Spinal cord (tissue), 10 donors: ENCODE data around the gene TSPAN18. TPM values are rescaled to one million over a fixed set of nuclear protein-coding genes. Genes with fewer than 3 reads are reported as not detected.

Source experiments
- DNase-seq, 6 donors: peaks; one replicate each; pipeline versions ENCODE4 v3.0.0 to v3.0.0-alpha.2; 2013 to 2015; ENCODE audit warnings: low spot score in 6 of 6, low read depth in 4 of 6
- H3K27ac ChIP-seq: one replicate; pipeline ENCODE4 v1.5.1; 2013; ENCODE audit warnings: low read depth, low read length, control low read depth
- H3K27me3 ChIP-seq: one replicate; pipeline ENCODE4 v1.6.1; 2013; ENCODE audit warnings: low read length; ENCODE audit not compliant: control insufficient read depth, insufficient read depth
- H3K36me3 ChIP-seq: one replicate; pipeline ENCODE4 v1.6.1; 2013; ENCODE audit warnings: low read length; ENCODE audit not compliant: control insufficient read depth, insufficient read depth
- H3K4me1 ChIP-seq: one replicate; pipeline ENCODE4 v1.6.1; 2013; ENCODE audit warnings: low read length; ENCODE audit not compliant: control insufficient read depth, insufficient read depth
- H3K4me3 ChIP-seq: one replicate; pipeline ENCODE4 v1.5.1; 2013; ENCODE audit warnings: low read depth, low read length, control low read depth
- H3K9me3 ChIP-seq: one replicate; pipeline ENCODE4 v1.6.1; 2013; ENCODE audit warnings: low read length; ENCODE audit not compliant: control insufficient read depth, insufficient read depth
- WGBS: methylation state at CpG from one replicate; pipeline ENCODE4 v1.1.5; 2013; ENCODE audit warnings: missing lambda C conversion rate; ENCODE audit not compliant: insufficient coverage; 5-methylcytosine and 5-hydroxymethylcytosine counted together
- polyA plus RNA-seq, 2 donors: library from polyadenylated mRNA; unstranded; fragments of 120-200 nt; gene quantifications; one replicate each; pipeline ENCODE4 v1.2.1, GENCODE V29; 2013; ENCODE audit not compliant: insufficient read length in 2 of 2
- total RNA-seq, 2 donors: library from RNA; depleted of rRNA in 1 of 2; stranded (reverse); fragments of 120-200 nt in 1 of 2; fragments of >200 nt in 1 of 2; gene quantifications; one replicate each; pipeline versions ENCODE4 v1.2.3 to v1.2.4, GENCODE V29; 2013 to 2014
- donor health status: healthy.

TSPAN18 gene
- total and polyA plus RNA-seq, 4 donors = 23.3 to 87.2 (median 60.9) TPM

- peaks cover 16% of the 10 kb centered on the region for H3K4me1 ChIP-seq
- H3K9me3 ChIP-seq = no peaks in the 10 kb centered on the region
- H3K4me3 ChIP-seq = no peak overlapping the region
- DNase-seq = no peak
- WGBS = 93% methylated on average over 3 of the region's 3 CpGs
- no peaks in the 10 kb centered on the region for H3K27me3 ChIP-seq
- H3K27ac ChIP-seq = no peak overlapping the region
- H3K36me3 ChIP-seq = no peaks in the 10 kb centered on the region
Measured at GRCh38 chr11:44709281-44709562, 17.5 kb upstream of the TSPAN18 start.

- peaks cover 16% of the 10 kb centered on the region for H3K4me1 ChIP-seq
- no peaks in the 10 kb centered on the region for H3K9me3 ChIP-seq
- peak in 1 of 6 donors; percentile 40 for DNase-seq
- no peak overlapping the region for H3K4me3 ChIP-seq
- H3K27me3 ChIP-seq = no peaks in the 10 kb centered on the region
- no peaks in the 10 kb centered on the region for H3K36me3 ChIP-seq
- 82% methylated on average over 3 of the region's 3 CpGs for WGBS
- H3K27ac ChIP-seq = no peak overlapping the region
Measured at GRCh38 chr11:44709966-44710365, 16.8 kb upstream of the TSPAN18 start.

GRCh38 chr11:44711113-44711786 is 15.5 kb upstream of the TSPAN18 start:
- H3K27ac ChIP-seq = no peak overlapping the region
- WGBS = 20% methylated on average over 6 of the region's 6 CpGs
- no peak overlapping the region for H3K4me3 ChIP-seq

DNA sequence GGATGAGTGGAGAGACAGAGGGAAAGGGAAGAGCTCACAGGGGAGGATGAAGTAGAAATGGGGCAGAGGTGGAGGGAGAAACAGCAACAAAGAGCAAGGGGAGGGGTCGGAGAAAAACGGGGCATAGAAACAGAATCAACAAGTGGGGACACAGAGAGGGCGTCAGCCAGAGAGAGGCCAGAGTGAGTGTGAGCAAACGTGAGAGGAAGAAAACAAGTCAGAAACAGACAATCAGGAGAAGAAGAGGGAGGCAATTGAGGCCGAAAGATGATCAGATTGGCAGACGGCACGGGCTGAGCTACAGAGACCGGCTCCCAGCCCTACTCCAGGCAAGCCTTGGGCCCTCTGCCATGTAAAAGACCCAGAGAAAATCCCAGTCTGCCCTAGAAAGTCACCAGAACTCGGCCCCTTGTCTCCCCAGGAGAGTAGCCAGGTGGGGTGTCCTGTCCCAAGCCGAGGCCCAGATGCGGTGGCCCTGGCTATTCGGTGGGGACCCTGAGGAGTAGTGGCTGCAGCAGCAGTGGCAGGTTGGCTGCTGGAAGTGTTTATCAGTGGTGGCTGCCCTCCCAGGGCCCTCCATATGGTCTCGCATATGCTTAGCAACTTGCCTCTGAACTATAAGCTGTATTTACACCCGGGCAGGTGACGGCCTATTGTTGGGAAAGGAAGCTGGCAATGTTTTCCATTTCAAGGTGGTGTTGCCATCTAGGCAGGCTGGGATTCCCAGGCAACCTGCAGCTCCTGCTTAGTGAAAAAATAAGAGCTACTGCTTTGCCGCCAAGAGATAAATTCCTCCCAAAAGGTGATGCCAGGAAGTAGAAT is 14.8 kb upstream of the TSPAN18 start:
- no peaks in the 10 kb centered on the region for H3K27me3 ChIP-seq
- 35% methylated on average over 12 of the region's 16 CpGs for WGBS
- H3K36me3 ChIP-seq = no peaks in the 10 kb centered on the region
- H3K4me1 ChIP-seq = peaks cover 16% of the 10 kb centered on the region
- H3K9me3 ChIP-seq = no peaks in the 10 kb centered on the region
- peak in 1 of 6 donors; percentile 76 for DNase-seq
- H3K4me3 ChIP-seq = no peak overlapping the region
- H3K27ac ChIP-seq = no peak overlapping the region

More at GRCh38 chr11:44711113-44711786, 15.5 kb upstream of the TSPAN18 start:
- Histone ChIP-seq H3K27me3 (no peaks in the 10 kb centered on the region), H3K4me1 (peaks cover 16% of the 10 kb centered on the region), H3K36me3 (no peaks in the 10 kb centered on the region), H3K9me3 (no peaks in the 10 kb centered on the region)
- DNase-seq = peak in 3 of 6 donors; percentile 46 to 85 (median 80)

GRCh38 chr11:44713022-44713421 is 13.7 kb upstream of the TSPAN18 start:
- Histone ChIP-seq H3K4me3 (no peak overlapping the region), H3K36me3 (no peaks in the 10 kb centered on the region), H3K4me1 (peaks cover 16% of the 10 kb centered on the region), H3K27ac (no peak overlapping the region), H3K27me3 (no peaks in the 10 kb centered on the region), H3K9me3 (no peaks in the 10 kb centered on the region)
- 93% methylated on average over 1 of the region's 1 CpG for WGBS
- DNase-seq = no peak

- Histone ChIP-seq H3K4me3 (no peak overlapping the region), H3K36me3 (no peaks in the 10 kb centered on the region), H3K27me3 (no peaks in the 10 kb centered on the region), H3K27ac (no peak overlapping the region), H3K9me3 (no peaks in the 10 kb centered on the region), H3K4me1 (peaks cover 10% of the 10 kb centered on the region)
- no peak for DNase-seq
- WGBS = 85% methylated on average over 4 of the region's 6 CpGs
Measured at GRCh38 chr11:44716256-44716655, 10.5 kb upstream of the TSPAN18 start.

- H3K9me3 ChIP-seq = no peaks in the 10 kb centered on the region
- DNase-seq = no peak
- no peaks in the 10 kb centered on the region for H3K36me3 ChIP-seq
- 95% methylated on average over 5 of the region's 5 CpGs for WGBS
- H3K4me1 ChIP-seq = no peaks in the 10 kb centered on the region
- H3K27ac ChIP-seq = no peak overlapping the region
- H3K4me3 ChIP-seq = no peak overlapping the region
- H3K27me3 ChIP-seq = no peaks in the 10 kb centered on the region
Measured at GRCh38 chr11:44718057-44718456, 8.7 kb upstream of the TSPAN18 start.

GRCh38 chr11:44718612-44719390 is 8.0 kb upstream of the TSPAN18 start:
- Histone ChIP-seq H3K36me3 (no peaks in the 10 kb centered on the region), H3K4me1 (no peaks in the 10 kb centered on the region), H3K27me3 (no peaks in the 10 kb centered on the region), H3K27ac (no peak overlapping the region), H3K9me3 (no peaks in the 10 kb centered on the region), H3K4me3 (no peak overlapping the region)
- 94% methylated on average over 2 of the region's 4 CpGs for WGBS
- no peak for DNase-seq

- no peak for DNase-seq
- H3K27me3 ChIP-seq = no peaks in the 10 kb centered on the region
- H3K4me3 ChIP-seq = no peak overlapping the region
- no peaks in the 10 kb centered on the region for H3K36me3 ChIP-seq
- WGBS = 52% methylated on average over 10 of the region's 12 CpGs
- H3K27ac ChIP-seq = no peak overlapping the region
- H3K9me3 ChIP-seq = no peaks in the 10 kb centered on the region
- H3K4me1 ChIP-seq = peaks cover 32% of the 10 kb centered on the region
Measured at GRCh38 chr11:44725016-44725685, 1.6 kb upstream of the TSPAN18 start.
